K562 (cell line): ENCODE measurements around the gene GLRX. TPM values are rescaled to one million over a fixed set of nuclear protein-coding genes. Genes with fewer than 3 reads are reported as not detected.

ENCODE experiments used
- ARID1B ChIP-seq: fragments of 450-650 bp; IDR thresholded peaks from 2 replicates; pipeline ENCODE4 v1.6.1; 2016; ENCODE audit warnings: antibody characterized with exemption, mild to moderate bottlenecking, inconsistent platforms
- ARNT ChIP-seq, 2 experiments: fragments of 450-650 bp; IDR thresholded peaks; 2 replicates each; pipeline ENCODE4 v1.6.1; 2016; ENCODE audit warnings: mild to moderate bottlenecking in 1 of 2
- CC2D1A ChIP-seq: fragments of 450-650 bp; IDR thresholded peaks from 2 replicates; pipeline ENCODE4 v1.6.1; 2017; ENCODE audit warnings: mild to moderate bottlenecking
- GTF2F1 ChIP-seq: IDR thresholded peaks from 2 replicates; pipeline ENCODE4 v1.6.1; 2011; ENCODE audit warnings: low read depth, low read length, improper control_type of control experiment
- MTA3 ChIP-seq: fragments of 450-650 bp; formaldehyde crosslinking; IDR thresholded peaks from 2 replicates; pipeline ENCODE4 v1.6.1; 2017; ENCODE audit warnings: mild to moderate bottlenecking, borderline replicate concordance
- POLR2H ChIP-seq: IDR thresholded peaks from 2 replicates; pipeline ENCODE4 v1.6.1; 2016; ENCODE audit warnings: missing genetic modification characterization, low read depth, mild to moderate bottlenecking, control low read depth, missing compliant biosample characterization, moderate library complexity
- RBM22 ChIP-seq: fragments of 200-400 bp; formaldehyde crosslinking; IDR thresholded peaks from 2 replicates; pipeline ENCODE4 v1.6.1; 2018; ENCODE audit warnings: low read length, low read depth; ENCODE audit not compliant: poor library complexity, severe bottlenecking
- RUNX1 ChIP-seq: sonication (generic); IDR thresholded peaks from 2 replicates; pipeline ENCODE4 v1.6.1; 2016; ENCODE audit warnings: antibody characterized with exemption, low read depth
- SRSF7 ChIP-seq: fragments of 200-400 bp; formaldehyde crosslinking; optimal IDR thresholded peaks from 2 replicates; pipeline ENCODE3; 2017; ENCODE audit warnings: mild to moderate bottlenecking, low read depth, low read length
- TAF15 ChIP-seq: fragments of 200-400 bp; formaldehyde crosslinking; IDR thresholded peaks from 2 replicates; pipeline ENCODE4 v1.6.1; 2017; ENCODE audit warnings: mild to moderate bottlenecking, low read depth, low read length, moderate library complexity
- TBL1XR1 ChIP-seq, 2 experiments: IDR thresholded peaks; 2 replicates each; pipeline ENCODE4 v1.6.1; 2012; ENCODE audit warnings: improper control_type of control experiment in 2 of 2, low read length in 2 of 2, mild to moderate bottlenecking in 1 of 2
- TRIM24 ChIP-seq, 2 experiments: fragments of 450-650 bp; IDR thresholded peaks; 2 replicates each; pipeline ENCODE4 v1.6.1; 2016
- ZNF766 ChIP-seq: fragments of 200-800 bp; sonication (Bioruptor generic); conservative IDR thresholded peaks from 2 replicates; pipeline ENCODE4 v1.6.1; 2016; ENCODE audit warnings: missing genetic modification characterization, missing compliant biosample characterization
- ZNF77 ChIP-seq: fragments of 250-450 bp; sonication (Bioruptor Pico); IDR thresholded peaks from 2 replicates; pipeline ENCODE4 v1.5.0; 2020
- ZZZ3 ChIP-seq: fragments of 450-650 bp; IDR thresholded peaks from 2 replicates; pipeline ENCODE4 v1.6.1; 2016; ENCODE audit warnings: antibody characterized with exemption, mild to moderate bottlenecking, moderate library complexity
- polyA plus RNA-seq, 8 experiments: library from polyadenylated mRNA; depleted of rRNA in 4 of 8; stranded (reverse) in 5 of 8; unstranded in 3 of 8; fragments of >200 nt; fragmentation: Nextera tagmentation in 2 of 8; fragmentation: Illumina TruSeq in 1 of 8; extraction: Ambion mirVana in 2 of 8; extraction: Trizol in 1 of 8; gene quantifications; 2 replicates each; pipeline versions ENCODE4 v1.2.1 to v1.2.3, GENCODE V29; 2011 to 2014; ENCODE audit warnings: inconsistent platforms in 1 of 8, missing spikeins in 1 of 8
- total RNA-seq, 7 experiments: library from RNA; depleted of rRNA in 6 of 7; stranded (reverse); fragments of >200 nt in 6 of 7; fragmentation: Illumina TruSeq in 2 of 7; extraction: Trizol in 2 of 7; gene quantifications; 2 replicates each; pipeline versions ENCODE4 v1.2.1 to v1.2.3, GENCODE V29; 2011 to 2021; ENCODE audit warnings: low replicate concordance in 1 of 7
- TF ChIP-seq, protein P1 (sequence below): fragments of 450-650 bp; IDR thresholded peaks from 2 replicates; pipeline ENCODE4 v1.6.1; 2016
- TF ChIP-seq, protein P2 (sequence below): fragments of 250-450 bp; sonication (Bioruptor Pico); IDR thresholded peaks from 2 replicates; pipeline ENCODE4 v1.8.0; 2021; ENCODE audit warnings: moderate library complexity, mild to moderate bottlenecking, inconsistent platforms
- TF ChIP-seq, protein P3 (sequence below): fragments of 450-650 bp; conservative IDR thresholded peaks from 2 replicates; pipeline ENCODE4 v1.6.1; 2016; ENCODE audit warnings: missing genetic modification characterization, low read depth, mild to moderate bottlenecking, missing compliant biosample characterization, moderate library complexity
- TF ChIP-seq, protein P4 (sequence below): fragments of 450-650 bp; formaldehyde crosslinking; conservative IDR thresholded peaks from 2 replicates; pipeline ENCODE4 v1.4.0; 2022; ENCODE audit warnings: mild to moderate bottlenecking, missing genetic modification characterization
- TF ChIP-seq, protein P5 (sequence below): fragments of 250-450 bp; sonication (Bioruptor Pico); IDR thresholded peaks from 2 replicates; pipeline ENCODE4 v1.5.0; 2021

The GLRX gene
- total and polyA plus RNA-seq, 9 of the 15 experiments (the other 6 are each of a cell fraction or from before 2014, with no cell fraction given): 2.3 to 11.2 (median 4.6) TPM

DNA sequence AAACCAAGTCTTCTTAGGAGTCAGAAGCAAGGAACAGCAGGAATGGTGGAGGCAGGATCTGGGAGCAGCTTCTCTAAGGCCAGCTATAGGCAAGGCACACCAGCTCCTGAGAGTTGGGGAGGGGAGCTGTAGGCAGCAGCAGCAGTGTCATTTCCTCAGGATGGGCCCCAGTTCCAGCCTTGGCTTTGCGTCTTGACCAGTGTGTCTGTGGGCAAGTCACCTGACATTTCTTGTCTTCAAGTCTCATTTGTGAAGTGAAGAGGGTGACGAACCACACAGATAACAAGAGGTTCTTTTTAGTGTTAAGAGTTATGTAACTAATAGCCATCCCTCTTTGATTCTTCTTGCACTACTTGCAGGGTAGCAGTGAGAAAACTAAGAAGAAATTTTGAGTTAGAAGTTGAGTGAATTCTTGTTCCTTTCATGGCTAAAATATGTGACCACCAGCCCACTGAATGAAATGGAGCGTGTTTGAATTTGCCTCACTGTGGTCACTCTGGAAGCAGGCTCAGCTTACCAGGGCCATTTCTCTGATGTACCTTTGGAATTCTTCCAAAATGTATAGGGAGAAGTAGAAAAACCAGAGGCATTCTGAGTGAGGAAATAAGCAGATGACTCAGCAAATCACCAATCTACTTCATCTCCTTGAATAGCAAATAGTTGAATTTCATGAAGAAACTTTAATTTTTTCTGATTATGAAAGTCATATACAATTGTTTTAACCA lies 49.0 kb downstream of the GLRX start (continued):
- TF ChIP-seq CC2D1A: no peak
- TF ChIP-seq, protein P1, sequence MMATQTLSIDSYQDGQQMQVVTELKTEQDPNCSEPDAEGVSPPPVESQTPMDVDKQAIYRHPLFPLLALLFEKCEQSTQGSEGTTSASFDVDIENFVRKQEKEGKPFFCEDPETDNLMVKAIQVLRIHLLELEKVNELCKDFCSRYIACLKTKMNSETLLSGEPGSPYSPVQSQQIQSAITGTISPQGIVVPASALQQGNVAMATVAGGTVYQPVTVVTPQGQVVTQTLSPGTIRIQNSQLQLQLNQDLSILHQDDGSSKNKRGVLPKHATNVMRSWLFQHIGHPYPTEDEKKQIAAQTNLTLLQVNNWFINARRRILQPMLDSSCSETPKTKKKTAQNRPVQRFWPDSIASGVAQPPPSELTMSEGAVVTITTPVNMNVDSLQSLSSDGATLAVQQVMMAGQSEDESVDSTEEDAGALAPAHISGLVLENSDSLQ: 0 out of 2 replicates have a peak, but pooled peaks have one; percentile 8
- no peak for TF ChIP-seq ARNT (IDR thresholded peaks at IDR 0.05)
- TF ChIP-seq ZNF766 (CRISPR knock-in tag): no peak
- no peak for TF ChIP-seq TRIM24 (IDR thresholded peaks at IDR 0.05)
- TF ChIP-seq POLR2H: peak; percentile 38; the same call in 1 of the 2 replicates
- TF ChIP-seq TBL1XR1 (IDR thresholded peaks at IDR 0.05; ENCODE audit: low read length in 2 of 2): no peak
- peak; percentile 61 for TF ChIP-seq ARID1B
- TF ChIP-seq, protein P2, sequence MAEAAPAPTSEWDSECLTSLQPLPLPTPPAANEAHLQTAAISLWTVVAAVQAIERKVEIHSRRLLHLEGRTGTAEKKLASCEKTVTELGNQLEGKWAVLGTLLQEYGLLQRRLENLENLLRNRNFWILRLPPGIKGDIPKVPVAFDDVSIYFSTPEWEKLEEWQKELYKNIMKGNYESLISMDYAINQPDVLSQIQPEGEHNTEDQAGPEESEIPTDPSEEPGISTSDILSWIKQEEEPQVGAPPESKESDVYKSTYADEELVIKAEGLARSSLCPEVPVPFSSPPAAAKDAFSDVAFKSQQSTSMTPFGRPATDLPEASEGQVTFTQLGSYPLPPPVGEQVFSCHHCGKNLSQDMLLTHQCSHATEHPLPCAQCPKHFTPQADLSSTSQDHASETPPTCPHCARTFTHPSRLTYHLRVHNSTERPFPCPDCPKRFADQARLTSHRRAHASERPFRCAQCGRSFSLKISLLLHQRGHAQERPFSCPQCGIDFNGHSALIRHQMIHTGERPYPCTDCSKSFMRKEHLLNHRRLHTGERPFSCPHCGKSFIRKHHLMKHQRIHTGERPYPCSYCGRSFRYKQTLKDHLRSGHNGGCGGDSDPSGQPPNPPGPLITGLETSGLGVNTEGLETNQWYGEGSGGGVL (CRISPR knock-in tag): no peak
- no peak for TF ChIP-seq ZZZ3
- no peak for TF ChIP-seq ZNF77 (CRISPR knock-in tag)
- no peak for TF ChIP-seq GTF2F1
- TF ChIP-seq, protein P3, sequence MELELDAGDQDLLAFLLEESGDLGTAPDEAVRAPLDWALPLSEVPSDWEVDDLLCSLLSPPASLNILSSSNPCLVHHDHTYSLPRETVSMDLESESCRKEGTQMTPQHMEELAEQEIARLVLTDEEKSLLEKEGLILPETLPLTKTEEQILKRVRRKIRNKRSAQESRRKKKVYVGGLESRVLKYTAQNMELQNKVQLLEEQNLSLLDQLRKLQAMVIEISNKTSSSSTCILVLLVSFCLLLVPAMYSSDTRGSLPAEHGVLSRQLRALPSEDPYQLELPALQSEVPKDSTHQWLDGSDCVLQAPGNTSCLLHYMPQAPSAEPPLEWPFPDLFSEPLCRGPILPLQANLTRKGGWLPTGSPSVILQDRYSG (tag): no peak
- no peak for TF ChIP-seq TAF15
- TF ChIP-seq, protein P4, sequence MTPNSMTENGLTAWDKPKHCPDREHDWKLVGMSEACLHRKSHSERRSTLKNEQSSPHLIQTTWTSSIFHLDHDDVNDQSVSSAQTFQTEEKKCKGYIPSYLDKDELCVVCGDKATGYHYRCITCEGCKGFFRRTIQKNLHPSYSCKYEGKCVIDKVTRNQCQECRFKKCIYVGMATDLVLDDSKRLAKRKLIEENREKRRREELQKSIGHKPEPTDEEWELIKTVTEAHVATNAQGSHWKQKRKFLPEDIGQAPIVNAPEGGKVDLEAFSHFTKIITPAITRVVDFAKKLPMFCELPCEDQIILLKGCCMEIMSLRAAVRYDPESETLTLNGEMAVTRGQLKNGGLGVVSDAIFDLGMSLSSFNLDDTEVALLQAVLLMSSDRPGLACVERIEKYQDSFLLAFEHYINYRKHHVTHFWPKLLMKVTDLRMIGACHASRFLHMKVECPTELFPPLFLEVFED (CRISPR knock-in tag): no peak
- no peak for TF ChIP-seq RUNX1
- TF ChIP-seq, protein P5, sequence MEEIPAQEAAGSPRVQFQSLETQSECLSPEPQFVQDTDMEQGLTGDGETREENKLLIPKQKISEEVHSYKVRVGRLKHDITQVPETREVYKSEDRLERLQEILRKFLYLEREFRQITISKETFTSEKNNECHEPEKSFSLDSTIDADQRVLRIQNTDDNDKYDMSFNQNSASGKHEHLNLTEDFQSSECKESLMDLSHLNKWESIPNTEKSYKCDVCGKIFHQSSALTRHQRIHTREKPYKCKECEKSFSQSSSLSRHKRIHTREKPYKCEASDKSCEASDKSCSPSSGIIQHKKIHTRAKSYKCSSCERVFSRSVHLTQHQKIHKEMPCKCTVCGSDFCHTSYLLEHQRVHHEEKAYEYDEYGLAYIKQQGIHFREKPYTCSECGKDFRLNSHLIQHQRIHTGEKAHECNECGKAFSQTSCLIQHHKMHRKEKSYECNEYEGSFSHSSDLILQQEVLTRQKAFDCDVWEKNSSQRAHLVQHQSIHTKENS (CRISPR knock-in tag): no peak
- TF ChIP-seq RBM22: no peak
- TF ChIP-seq MTA3: peak; percentile 36; the same call in 1 of the 2 replicates
- no peak for TF ChIP-seq SRSF7
